CD4-positive, alpha-beta T cell treated with Interleukin-15 for 4 hours (primary cell): Measurements from ENCODE around the gene RRP9.
"Not testable (repeated sequence)": the region's sequence is repeated elsewhere in the genome, so short reads cannot be mapped to it uniquely, and the experiment has no call there.

Experiments
- DNase-seq: peaks from one replicate; pipeline ENCODE4 v3.0.0-alpha.2; 2020; ENCODE audit warnings: low spot score

The RRP9 gene

GRCh38 chr3:51904034-51904823, 37.5 kb downstream of the RRP9 start:
- no peak for DNase-seq

- not testable (repeated sequence) for DNase-seq
Measured at GRCh38 chr3:51902361-51902760, 39.3 kb downstream of the RRP9 start.

GRCh38 chr3:51900043-51900442, 41.7 kb downstream of the RRP9 start:
- DNase-seq: not testable (repeated sequence)

- DNase-seq: no peak
Measured at GRCh38 chr3:51897391-51897790, 44.3 kb downstream of the RRP9 start.

- DNase-seq: no peak
Measured at GRCh38 chr3:51896607-51897305, 44.9 kb downstream of the RRP9 start.

GRCh38 chr3:51894939-51895338, 46.8 kb downstream of the RRP9 start:
- DNase-seq: no peak

GRCh38 chr3:51894391-51894790, 47.3 kb downstream of the RRP9 start:
- DNase-seq: no peak

- DNase-seq: no peak
Measured at GRCh38 chr3:51891242-51892039, 50.3 kb downstream of the RRP9 start.

- no peak for DNase-seq
Measured at GRCh38 chr3:51888463-51889105, 53.1 kb downstream of the RRP9 start.

GRCh38 chr3:51887620-51888019, 54.1 kb downstream of the RRP9 start:
- DNase-seq: no peak

- no peak for DNase-seq
Measured at GRCh38 chr3:51886447-51886846, 55.3 kb downstream of the RRP9 start.
